Anterior cingulate cortex (tissue), 58 donors: ENCODE data around the gene C16orf87.

Experiments used
- DNase-seq, 58 donors: peaks; one replicate each; lab custom pipeline; 2025; lab: John Stamatoyannopoulos, UW

The C16orf87 gene

GRCh38 chr16:46763147-46763546 is 67.8 kb downstream of the C16orf87 start:
- peak in 30 of 58 donors; percentile 12 to 54 (median 24) for DNase-seq

DNA sequence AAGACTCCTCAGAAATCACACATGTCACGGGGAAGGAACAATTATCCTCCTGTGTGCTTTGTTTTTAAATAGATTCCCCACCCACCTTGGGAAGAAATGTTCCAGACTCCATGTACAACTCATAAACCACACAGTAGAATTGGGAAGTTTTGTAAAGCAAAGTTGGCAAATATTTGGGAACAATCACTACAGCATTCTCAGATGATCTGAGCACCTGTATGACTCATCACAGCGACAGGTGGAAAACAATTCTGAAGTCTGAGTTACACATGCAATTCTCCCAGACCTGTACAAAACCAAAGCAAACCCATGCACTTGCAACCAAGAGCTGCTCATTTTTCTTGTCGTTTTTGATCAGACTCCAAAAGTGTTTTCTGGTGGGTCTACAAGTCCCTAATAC is 68.4 kb downstream of the C16orf87 start:
- no peak for DNase-seq

DNA sequence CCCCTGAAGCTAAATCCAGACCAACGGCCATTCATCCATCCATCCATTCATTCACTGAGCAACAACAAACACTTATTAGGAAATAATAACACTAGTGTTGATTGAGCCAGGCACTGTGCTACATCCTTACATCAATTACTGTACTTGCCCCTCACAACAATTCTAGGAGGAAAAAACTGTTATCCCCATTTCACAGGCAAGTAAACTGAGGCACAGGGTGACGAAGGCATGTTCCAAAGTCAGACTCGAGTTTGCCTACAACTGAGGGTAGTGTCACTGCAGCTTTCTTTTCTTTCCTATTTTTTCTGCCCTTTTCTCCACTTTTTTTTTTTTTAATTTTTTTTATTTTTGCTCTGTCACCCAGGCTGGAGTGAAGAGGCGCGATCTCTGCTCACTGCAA is 71.7 kb downstream of the C16orf87 start:
- no peak for DNase-seq

GRCh38 chr16:46757339-46758050 is 73.5 kb downstream of the C16orf87 start:
- no peak for DNase-seq

DNA sequence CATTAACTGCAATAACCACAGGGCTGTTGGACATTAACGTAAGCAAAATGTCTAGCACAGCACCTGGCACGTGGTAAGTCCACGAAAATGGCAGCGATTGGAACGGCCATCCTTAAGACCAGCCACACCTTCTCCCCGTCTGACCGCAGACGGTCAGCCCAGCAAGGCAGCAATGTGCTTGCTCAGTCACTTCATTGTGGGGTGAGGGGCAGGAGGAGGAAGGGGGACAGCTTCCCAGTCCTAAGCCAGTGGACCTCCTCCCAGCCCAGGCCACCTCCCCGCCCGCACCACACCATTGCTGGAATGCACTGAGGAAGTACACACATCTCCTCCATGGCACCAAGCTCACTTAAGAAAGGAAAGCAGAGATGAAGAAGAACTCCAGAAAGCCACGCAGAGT is 74.2 kb downstream of the C16orf87 start:
- DNase-seq = no peak

GRCh38 chr16:46753015-46753414 is 78.0 kb downstream of the C16orf87 start:
- DNase-seq = no peak

DNA sequence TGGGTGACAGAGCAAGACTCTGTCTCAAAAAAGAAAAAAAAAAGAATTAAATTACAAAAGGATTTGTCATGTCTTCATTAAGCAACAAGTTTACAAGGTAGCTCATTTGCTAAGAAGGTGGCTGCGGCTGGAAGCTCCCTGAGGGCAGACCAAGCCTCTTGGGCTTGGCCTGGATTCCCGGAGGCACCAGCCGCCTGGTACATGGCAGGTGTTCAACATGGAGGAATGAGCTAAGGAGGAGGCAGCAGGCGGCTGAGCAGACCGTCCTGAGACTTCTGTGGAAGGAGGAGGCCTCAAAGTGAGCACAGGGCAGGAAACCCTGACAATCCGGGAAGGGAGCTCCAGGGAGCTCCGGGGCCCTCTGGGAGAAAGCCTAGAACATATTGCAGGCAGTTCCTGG is 79.6 kb downstream of the C16orf87 start:
- no peak for DNase-seq

GRCh38 chr16:46748775-46749705 is 81.9 kb downstream of the C16orf87 start:
- peak in 2 of 58 donors; percentile 14 to 30 for DNase-seq

DNA sequence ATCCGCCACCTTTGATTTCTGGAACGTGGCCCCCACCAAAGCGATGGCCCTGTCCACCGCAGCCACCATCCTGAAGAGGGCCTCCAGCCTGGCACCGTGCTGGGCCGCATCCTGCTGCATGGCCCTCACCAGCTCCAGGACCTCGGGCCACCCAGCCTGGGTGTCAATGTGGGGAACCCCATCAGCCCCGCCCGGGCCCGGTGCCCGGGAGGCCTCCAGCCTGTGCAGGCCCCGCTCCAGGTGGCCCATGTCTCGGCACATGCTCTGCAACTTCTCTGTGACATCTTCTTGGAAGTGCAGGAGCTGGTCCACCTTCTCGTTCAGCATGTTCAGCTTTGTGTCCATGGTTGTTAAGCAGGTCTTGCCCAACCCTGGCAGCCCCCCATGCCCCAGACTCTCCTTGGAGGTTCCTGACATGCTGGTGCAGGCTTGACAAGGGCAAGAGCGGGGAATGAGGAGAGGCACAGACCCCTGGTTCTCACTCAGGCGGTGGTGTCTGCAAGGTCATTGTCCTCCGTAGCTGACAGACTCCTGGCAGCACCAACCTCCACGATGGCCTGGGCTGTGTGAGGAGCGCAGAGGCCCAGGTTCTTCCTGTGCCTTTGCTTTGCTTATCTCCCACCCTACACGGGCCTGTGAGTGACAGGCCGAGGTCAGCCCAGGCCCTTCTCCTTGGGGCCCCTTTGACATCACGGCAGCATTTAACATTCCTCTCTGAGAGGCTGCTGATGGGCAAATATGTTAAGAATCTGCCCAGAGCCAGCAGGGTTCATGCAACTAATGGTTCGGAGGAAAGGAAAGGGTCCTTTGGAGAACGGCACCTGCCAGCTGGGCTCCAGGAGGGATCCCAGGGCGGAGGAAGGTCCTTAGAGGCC is 83.0 kb downstream of the C16orf87 start, which contains the start of gene MYLK3:
Gene MYLK3 (minus strand): TSS at position 568 of the 875 bp plus-strand sequence. CDS start 151 bp downstream, at position 417.
- no peak for DNase-seq

- no peak for DNase-seq
Measured at GRCh38 chr16:46746821-46747776, 83.9 kb downstream of the C16orf87 start.
